ENCODE data around the gene GLIPR2. TPM values are rescaled to one million over a fixed set of nuclear protein-coding genes. Genes with fewer than 3 reads are reported as not detected.

Gene GLIPR2
- polyA plus RNA-seq, 3 donors, result 213 to 528 (median 520) TPM

- TF ChIP-seq CTCF (IDR thresholded peaks at IDR 0.05), result no peak
- H3K27me3 ChIP-seq (ENCODE audit: control insufficient read depth in 2 of 2, insufficient read depth in 2 of 2, low read length in 2 of 2), result no peaks in the 10 kb centered on the region
- Mint-ChIP-seq H3K4me1 (peaks cover 93% of the 10 kb centered on the region), H3K36me3 (peaks cover 70 to 91% of the 10 kb centered on the region in 2 donors), H3K9me3 (peaks cover 0 to 3% (median 1%) of the 10 kb centered on the region in 7 donors), H3K27ac (peak overlapping the region; percentile 89 to 100 (median 100)), H3K27me3 (ENCODE audit: low read depth in 3 of 3) (peaks cover 0 to 3% (median 0%) of the 10 kb centered on the region in 3 donors), H3K4me3 (peak overlapping the region in 1 of 2 donors; percentile 15)
- H4K20me1 ChIP-seq (ENCODE audit: insufficient read depth, low read length), result peaks cover 48% of the 10 kb centered on the region
- H3K9ac ChIP-seq (ENCODE audit: insufficient read depth, low read length, poor library complexity, severe bottlenecking), result no peak overlapping the region
- peak; percentile 94 to 97 (median 96) for DNase-seq
- WGBS (ENCODE audit: insufficient coverage), result 68% methylated on average over 7 of the region's 14 CpGs
- peaks cover 100% of the 10 kb centered on the region in 2 donors for H3K4me1 ChIP-seq (ENCODE audit: control insufficient read depth in 1 of 2, insufficient read depth in 2 of 2, low read length in 2 of 2)
- H3K36me3 ChIP-seq (replicated peaks in 1 of 2; ENCODE audit: control insufficient read depth in 1 of 2, insufficient read depth in 2 of 2, low read length in 2 of 2), result peaks cover 34 to 61% of the 10 kb centered on the region in 2 donors
- peaks cover 0 to 3% of the 10 kb centered on the region in 2 donors for H3K9me3 ChIP-seq (replicated peaks in 1 of 2; ENCODE audit: control insufficient read depth in 1 of 2, insufficient read depth in 1 of 2, low read length in 2 of 2)
- peak overlapping the region; percentile 47 for H3K4me2 ChIP-seq (replicated peaks; ENCODE audit: extremely low read depth, low read length, poor library complexity, severe bottlenecking)
- peak overlapping the region; percentile 97 to 99 for H3K27ac ChIP-seq (ENCODE audit: low read depth in 1 of 2, low read length in 2 of 2)
- no peak overlapping the region for H2AFZ ChIP-seq (ENCODE audit: insufficient read depth, low read depth, low read length, poor library complexity, severe bottlenecking)
- intact Hi-C loops (cut with micrococcal nuclease), result no loop called here
- H3K79me2 ChIP-seq (ENCODE audit: insufficient read depth, low read length), result peaks cover 71% of the 10 kb centered on the region
- peak overlapping the region in 1 of 3 experiments; percentile 39 for H3K4me3 ChIP-seq (replicated peaks in 1 of 3; ENCODE audit: low read depth in 2 of 3, low read length in 3 of 3)
These were observed 11.9 kb downstream of the GLIPR2 start for GRCh38 chr9:36148311-36149051.

GRCh38 chr9:36149197-36149596, 12.7 kb downstream of the GLIPR2 start:
- peaks cover 45% of the 10 kb centered on the region for H4K20me1 ChIP-seq (ENCODE audit: insufficient read depth, low read length)
- no peak overlapping the region for H3K9ac ChIP-seq (ENCODE audit: insufficient read depth, low read length, poor library complexity, severe bottlenecking)
- Mint-ChIP-seq H3K4me1 (peaks cover 92% of the 10 kb centered on the region), H3K27me3 (ENCODE audit: low read depth in 3 of 3) (peaks cover 0 to 3% (median 2%) of the 10 kb centered on the region in 3 donors), H3K36me3 (peaks cover 68 to 89% of the 10 kb centered on the region in 2 donors), H3K4me3 (no peak overlapping the region), H3K27ac (peak overlapping the region; percentile 89 to 100 (median 100)), H3K9me3 (peaks cover 0 to 3% (median 1%) of the 10 kb centered on the region in 7 donors)
- H3K9me3 ChIP-seq (replicated peaks in 1 of 2; ENCODE audit: control insufficient read depth in 1 of 2, insufficient read depth in 1 of 2, low read length in 2 of 2), result peaks cover 0 to 3% of the 10 kb centered on the region in 2 donors
- DNase-seq, result peak in 1 of 3 donors; percentile 77
- peak overlapping the region in 1 of 3 experiments; percentile 39 for H3K4me3 ChIP-seq (replicated peaks in 1 of 3; ENCODE audit: low read depth in 2 of 3, low read length in 3 of 3)
- peaks cover 29 to 55% of the 10 kb centered on the region in 2 donors for H3K36me3 ChIP-seq (replicated peaks in 1 of 2; ENCODE audit: control insufficient read depth in 1 of 2, insufficient read depth in 2 of 2, low read length in 2 of 2)
- 80% methylated on average over 1 of the region's 4 CpGs for WGBS (ENCODE audit: insufficient coverage)
- no peak overlapping the region for H2AFZ ChIP-seq (ENCODE audit: insufficient read depth, low read depth, low read length, poor library complexity, severe bottlenecking)
- no peak for TF ChIP-seq CTCF (IDR thresholded peaks at IDR 0.05)
- peaks cover 64% of the 10 kb centered on the region for H3K79me2 ChIP-seq (ENCODE audit: insufficient read depth, low read length)
- H3K4me2 ChIP-seq (replicated peaks; ENCODE audit: extremely low read depth, low read length, poor library complexity, severe bottlenecking), result peak overlapping the region; percentile 47
- no peaks in the 10 kb centered on the region for H3K27me3 ChIP-seq (ENCODE audit: control insufficient read depth in 2 of 2, insufficient read depth in 2 of 2, low read length in 2 of 2)
- peaks cover 100% of the 10 kb centered on the region in 2 donors for H3K4me1 ChIP-seq (ENCODE audit: control insufficient read depth in 1 of 2, insufficient read depth in 2 of 2, low read length in 2 of 2)
- intact Hi-C loops (cut with micrococcal nuclease), result no loop called here
- peak overlapping the region; percentile 97 to 99 for H3K27ac ChIP-seq (ENCODE audit: low read depth in 1 of 2, low read length in 2 of 2)
